Body of pancreas (tissue), 4 donors: ENCODE results near the gene COMMD9.

Experiments used
- POLR2A ChIP-seq, 3 donors: fragments of 450-650 bp; IDR thresholded peaks; one replicate each; pipeline ENCODE4 v1.6.1; 2016; ENCODE audit warnings: antibody characterized with exemption in 3 of 3, mild to moderate bottlenecking in 2 of 3
- TF ChIP-seq, protein P1 (sequence below), 7 experiments: fragments of 450-650 bp in 4 of 7; fragments of 200-600 bp in 3 of 7; sonication (generic) in 3 of 7; IDR thresholded peaks; one replicate each; pipeline ENCODE4 v1.5.1; 2016 to 2019; ENCODE audit warnings: antibody characterized with exemption in 7 of 7

DNA sequence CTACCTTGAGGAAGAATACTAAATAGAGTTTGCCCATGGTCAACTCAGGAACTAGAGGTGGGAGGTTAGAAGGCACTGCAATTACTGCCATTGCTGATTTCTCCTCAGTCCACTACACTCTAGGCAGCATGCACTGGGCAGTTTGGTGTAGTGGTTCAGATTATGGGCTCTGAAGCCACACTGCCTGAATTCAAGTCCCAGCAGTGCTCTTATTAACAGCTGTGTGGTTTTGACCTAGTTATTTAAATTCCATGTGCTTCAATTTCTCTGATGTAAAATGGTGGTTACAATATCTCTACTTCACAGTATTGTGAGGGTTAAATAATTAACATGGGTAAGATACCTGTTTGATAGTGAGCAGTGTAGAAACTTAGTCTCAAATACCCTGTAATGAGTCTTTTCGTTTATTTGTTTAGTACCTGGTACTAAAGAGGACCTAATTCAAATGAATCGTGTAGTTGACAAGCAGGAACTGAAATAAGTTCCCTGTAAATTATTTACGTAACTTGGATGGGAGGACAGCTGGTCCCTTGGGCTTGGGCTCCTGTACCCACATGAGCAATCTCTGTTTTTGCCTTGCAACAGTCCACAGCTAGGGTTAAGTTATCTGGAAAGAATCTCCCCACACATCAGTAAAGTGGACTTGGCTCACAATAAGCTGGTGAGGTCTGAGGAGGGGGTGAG, 24.7 kb upstream of the COMMD9 start:
- TF ChIP-seq, protein P1, sequence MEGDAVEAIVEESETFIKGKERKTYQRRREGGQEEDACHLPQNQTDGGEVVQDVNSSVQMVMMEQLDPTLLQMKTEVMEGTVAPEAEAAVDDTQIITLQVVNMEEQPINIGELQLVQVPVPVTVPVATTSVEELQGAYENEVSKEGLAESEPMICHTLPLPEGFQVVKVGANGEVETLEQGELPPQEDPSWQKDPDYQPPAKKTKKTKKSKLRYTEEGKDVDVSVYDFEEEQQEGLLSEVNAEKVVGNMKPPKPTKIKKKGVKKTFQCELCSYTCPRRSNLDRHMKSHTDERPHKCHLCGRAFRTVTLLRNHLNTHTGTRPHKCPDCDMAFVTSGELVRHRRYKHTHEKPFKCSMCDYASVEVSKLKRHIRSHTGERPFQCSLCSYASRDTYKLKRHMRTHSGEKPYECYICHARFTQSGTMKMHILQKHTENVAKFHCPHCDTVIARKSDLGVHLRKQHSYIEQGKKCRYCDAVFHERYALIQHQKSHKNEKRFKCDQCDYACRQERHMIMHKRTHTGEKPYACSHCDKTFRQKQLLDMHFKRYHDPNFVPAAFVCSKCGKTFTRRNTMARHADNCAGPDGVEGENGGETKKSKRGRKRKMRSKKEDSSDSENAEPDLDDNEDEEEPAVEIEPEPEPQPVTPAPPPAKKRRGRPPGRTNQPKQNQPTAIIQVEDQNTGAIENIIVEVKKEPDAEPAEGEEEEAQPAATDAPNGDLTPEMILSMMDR (IDR thresholded peaks at IDR 0.05) = no peak
- TF ChIP-seq POLR2A (IDR thresholded peaks at IDR 0.05) = no peak
